ENCODE results near the gene LRPAP1.
"Not testable (repeated sequence)": the region's sequence is repeated elsewhere in the genome, so short reads cannot be mapped to it uniquely, and the experiment has no call there.

LRPAP1 gene

DNA sequence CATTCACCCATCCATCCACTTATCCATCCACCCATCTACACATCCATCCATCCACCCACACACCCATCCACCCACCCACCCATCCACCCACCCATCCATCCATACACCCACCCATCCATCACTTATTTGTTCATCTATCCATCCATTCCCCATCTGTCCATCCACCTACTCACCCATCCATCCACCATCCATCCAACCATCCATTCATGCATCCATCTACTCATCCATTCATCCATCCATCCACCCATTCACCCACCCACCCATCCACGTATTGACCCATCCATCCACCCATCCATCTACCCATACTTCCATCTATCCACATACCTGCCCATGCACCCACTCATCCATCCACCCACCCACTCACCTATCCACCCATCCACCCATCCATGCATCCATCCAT, 28.2 kb upstream of the LRPAP1 start:
- not testable (repeated sequence) for DNase-seq (ENCODE audit: low spot score)

DNA sequence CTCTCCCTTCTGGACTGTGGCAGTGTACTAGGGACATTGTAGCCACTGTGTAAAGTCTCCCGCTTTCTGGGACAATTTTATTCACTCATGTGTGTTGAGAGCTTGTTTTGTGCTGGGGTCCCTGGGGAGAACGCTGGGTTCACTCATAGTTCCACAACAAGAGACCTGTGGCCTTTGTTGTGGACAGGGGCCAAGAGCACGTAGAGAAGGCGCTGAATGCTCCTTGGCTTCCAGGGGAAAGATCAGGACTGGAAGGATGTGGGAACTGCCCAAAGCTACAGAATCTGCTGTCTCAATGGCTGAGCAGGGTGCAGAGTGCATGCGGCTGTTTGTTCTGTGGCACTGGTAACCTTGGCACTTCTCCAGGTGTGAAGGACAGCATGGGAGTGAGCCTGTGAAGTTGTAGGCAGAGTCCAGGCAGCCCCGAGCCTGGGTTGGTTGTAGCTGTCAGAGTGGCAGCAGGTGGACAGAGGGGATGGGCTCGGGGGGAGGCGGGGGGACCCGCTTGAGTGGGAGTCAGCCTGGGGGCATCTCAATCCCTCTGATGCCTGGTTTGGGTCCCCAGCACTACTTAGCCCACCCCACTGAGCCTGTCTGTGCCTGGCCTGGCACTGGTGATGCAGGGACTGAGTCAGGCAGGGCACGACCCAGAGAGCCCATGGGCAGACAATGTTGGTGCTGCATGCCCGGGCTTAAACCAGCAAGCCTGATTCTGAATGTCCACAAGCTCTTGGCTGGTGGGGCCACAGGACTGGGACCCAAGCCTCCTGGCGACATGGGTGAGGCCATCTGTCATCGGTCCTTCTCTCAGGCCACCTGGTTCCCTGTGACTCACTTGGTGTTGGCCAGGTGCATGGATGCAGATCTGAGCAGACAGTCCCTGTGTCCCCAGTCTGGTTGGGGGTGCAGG, 27.4 kb upstream of the LRPAP1 start:
- not testable (repeated sequence) for DNase-seq (ENCODE audit: low spot score)

DNA sequence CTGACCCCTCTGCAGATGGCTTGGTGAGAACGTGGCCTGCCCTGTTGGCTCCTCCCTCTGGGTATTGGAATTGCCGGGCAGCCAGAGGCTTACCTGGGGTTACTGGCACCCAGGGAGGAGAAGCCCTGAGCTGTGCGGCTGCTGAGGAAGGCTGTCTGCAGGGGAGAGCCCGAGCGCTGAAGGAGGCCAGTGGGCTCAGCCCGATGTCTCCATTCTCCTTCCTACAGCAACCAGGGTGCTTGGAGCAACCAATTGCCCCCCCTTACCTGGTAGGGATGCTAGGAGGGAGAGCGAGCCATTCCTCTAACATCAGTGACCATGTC, 26.3 kb upstream of the LRPAP1 start:
- DNase-seq (ENCODE audit: low spot score): not testable (repeated sequence)

DNA sequence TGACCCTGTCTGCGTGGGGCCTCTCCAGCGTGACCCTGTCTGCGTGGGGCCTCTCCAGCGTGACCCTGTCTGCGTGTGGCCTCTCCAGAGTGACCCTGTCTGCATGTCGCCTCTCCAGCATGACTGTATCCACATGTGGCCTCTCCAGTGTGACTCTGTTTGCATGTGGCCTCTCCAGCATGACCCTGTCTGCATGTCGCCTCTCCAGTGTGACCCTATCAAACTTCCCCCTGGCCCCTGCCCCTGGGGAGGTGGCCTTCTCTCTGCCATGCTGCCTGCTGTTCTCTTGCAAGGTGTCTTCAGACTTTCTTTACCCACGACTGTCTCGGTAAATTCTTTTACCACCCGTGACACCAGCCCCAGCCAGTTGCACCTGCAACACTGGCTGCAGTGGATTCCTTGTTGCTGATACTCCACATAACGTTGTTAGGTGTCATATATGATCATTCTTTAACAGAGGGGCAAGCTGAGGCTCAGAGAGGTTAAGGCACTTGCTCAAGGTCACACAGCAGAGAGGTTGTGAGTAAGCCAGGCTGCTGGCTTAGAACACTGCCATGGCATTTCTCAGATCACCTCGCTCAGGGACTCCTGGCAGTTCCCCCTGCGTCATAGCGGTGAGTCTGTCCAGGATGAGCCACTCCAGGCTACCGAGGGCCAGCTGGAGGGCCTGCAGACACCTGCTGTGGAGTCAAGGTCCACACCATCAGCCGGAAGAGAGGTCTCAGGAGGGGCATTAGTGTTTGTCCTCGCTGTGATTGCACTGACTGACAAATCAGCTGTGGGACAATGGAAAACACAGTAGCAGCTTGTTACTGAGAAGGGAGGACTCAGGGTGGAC, 25.7 kb upstream of the LRPAP1 start:
- not testable (repeated sequence) for DNase-seq (ENCODE audit: low spot score)

DNA sequence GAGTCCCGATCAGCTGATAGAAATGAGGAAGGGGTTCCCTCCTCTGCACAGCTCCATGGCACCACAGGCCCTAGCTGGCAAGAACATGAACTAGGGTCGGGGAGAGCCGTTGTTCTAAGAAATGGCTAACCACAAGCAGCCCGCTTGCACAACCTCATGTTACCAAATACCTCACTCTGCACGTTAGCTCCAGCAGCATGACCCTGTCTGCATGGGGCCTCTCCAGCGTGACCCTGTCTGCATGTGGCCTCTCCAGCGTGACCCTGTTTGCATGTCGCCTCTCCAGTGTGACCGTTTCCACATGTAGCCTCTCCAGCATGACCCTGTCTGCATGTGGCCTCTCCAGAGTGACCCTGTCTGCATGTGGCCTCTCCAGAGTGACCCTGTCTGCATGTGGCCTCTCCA, 24.9 kb upstream of the LRPAP1 start:
- DNase-seq (ENCODE audit: low spot score): not testable (repeated sequence)

DNA sequence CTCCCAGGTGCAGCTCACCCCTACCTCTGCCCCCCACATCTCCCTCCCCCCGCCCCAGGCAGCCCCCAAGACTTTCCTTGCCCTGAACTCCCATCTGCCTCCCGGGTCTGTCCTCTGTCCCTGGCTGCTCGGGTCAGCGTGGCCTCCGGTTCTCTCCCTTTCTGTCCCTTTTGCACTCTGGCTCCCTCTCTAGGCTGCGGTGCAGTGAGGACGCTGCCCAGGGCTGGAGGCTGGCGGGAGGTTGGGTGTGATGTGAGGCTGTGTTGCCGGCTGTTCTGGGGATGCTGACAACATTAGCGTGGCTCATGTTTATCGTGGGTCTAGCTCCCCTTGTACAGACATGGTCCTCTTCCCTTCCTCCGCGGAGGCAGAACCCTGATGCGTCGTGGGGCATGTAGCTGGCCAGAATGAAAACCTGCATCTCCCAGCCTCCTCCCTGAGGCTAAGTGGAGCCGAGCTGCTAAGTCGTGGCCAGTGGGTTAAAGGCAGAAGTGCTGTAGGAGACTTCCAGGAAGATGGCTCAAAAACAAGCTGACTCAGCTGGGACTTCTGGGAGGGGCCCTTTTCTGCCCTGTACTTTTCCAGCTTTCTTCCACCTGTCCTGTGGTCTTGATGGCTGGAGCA, 24.1 kb upstream of the LRPAP1 start:
- not testable (repeated sequence) for DNase-seq (ENCODE audit: low spot score)

DNA sequence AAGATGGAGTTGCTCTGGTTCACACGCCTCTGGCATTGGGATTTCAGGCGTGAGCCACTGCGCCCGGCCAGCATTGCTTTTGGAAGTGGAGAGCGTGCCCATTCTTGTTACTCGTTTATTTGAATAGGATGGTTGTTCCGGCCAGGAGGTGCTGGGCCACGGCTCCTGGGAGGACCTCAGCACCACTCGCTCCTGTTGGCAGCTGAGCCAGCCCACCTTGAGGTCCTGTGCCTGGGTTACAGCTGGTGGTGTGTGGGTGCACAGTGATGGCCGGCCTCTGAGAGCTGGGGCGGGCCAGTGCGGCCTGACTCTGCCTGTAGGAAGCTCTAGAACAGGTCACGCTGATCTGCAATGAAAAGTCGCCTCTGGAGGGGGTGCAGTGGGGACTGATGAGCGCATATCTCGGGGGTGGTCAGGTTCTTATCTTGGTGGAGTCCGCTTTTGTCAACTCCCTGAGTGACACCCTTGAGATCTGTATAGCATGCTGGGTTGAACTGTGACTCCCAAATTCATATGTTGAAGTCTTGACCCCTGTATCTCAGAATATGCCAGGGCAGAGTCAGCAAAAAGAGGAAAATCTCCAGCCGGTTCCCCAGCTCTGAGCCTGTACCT, 23.3 kb upstream of the LRPAP1 start:
- not testable (repeated sequence) for DNase-seq (ENCODE audit: low spot score)

DNA sequence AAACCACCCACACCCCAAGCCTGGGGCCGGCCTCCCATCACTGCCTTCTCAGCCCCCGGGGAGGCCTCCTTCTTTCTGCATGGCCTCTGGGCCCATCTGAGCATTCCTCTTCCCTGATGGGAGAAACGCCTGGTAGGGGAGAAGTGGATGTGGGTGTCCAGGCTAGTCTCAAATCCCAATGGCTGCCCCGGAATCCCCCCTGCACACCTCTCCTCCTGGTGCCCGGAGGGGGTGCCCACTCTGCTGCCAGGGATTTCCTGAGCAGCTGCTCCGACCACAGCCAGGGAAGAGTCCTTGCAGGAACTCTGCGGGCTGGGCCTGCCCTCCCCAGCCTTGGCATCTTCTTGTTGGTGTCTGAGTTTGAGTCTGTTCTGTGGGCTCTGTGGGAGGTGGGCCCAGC, 19.1 kb upstream of the LRPAP1 start:
- not testable (repeated sequence) for DNase-seq (ENCODE audit: low spot score)

DNA sequence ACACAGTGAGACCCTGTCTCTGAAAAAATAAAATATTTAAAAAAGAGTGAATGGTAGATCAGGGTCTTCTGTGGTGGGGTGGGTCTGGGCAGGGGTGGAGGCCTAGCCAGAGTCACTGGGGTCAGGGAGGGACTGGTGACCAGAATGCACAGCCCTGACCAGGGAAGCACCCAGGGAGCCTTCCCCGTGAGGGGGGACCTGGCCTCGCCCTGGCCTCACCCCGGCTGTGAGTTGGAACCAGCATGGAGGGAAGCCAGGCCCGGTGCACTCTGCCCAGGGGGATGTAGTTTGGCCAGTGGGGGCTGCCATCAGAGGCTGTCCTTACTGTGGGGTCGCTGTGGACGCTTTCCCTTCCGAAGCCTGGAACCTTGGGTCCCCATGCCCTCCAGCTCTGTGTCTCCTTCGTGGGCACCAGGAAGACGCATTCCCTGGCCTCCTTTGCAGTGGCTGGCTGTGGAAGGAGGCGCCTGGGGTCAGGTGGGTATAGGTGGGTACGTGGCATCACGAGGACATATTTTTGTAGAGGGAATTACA, 18.6 kb upstream of the LRPAP1 start:
- not testable (repeated sequence) for DNase-seq (ENCODE audit: low spot score)

DNA sequence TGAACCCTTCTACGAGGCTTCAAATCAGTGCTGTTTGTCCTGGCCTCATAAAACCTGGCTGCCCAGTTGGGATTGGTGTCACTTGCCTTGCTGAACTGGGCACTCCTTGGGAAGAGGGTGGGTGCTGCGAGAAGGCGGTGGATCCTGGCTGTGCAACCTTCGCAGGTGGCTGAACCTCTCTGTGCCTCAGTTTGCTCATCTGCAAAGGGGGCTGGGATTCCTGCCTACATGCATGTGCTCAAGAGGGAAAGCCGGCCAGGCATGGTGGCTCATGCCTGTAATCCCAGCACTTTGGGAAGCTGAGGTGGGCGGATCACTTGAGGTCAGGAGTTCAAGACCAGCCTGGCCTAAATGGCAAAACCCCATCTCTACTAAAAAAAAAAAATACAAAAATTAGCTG, 17.8 kb upstream of the LRPAP1 start:
- not testable (repeated sequence) for DNase-seq (ENCODE audit: low spot score)

DNA sequence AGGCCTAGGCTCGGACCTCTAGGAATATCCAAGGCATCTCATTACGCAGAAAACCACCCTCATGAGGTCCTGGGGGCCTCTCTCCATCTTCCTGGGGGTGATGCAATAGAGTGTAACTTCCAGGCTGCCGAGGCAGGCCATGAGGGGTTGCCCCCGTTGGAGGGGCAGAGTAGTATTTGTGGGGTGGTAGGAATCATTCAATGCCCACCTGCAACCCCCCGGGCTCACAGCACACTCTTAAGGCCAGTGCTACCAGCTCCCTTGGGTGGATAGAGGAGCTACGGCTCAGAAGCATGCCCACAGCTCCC, 17.4 kb upstream of the LRPAP1 start:
- not testable (repeated sequence) for DNase-seq (ENCODE audit: low spot score)

DNA sequence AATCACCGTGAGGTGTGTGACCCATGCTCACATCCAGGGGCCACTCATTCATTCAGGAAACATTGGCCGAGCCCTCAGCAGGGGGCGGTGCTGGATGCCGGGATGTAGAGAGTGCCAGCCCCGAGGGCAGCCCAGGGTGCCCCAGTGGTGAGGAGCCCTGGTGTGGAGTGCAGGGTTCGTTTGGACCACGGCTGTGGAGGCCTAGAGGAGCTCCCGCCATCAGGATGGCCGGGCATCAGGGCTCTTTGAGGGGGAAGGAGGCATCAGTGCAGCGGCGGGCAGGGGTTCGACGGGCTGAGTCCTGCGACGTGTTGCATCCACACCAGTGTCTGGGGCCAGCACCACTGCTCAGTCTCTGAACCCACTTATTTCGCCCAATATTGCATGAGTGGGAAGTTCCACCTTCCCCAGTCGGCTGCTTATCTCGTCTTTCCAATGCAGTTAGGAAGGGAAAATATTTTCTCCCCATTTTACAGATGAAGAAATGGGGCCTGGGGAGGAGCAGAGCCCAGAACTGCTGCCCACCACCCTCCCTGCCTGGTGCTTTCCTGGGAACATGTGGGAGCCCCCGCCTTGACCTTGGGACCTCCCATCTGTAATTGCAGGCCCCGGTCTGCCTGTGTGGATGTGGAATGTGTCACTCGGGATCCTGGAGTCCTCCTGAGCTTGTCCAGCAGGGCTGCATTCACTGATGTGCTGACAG, 16.9 kb upstream of the LRPAP1 start:
- not testable (repeated sequence) for DNase-seq (ENCODE audit: low spot score)

DNA sequence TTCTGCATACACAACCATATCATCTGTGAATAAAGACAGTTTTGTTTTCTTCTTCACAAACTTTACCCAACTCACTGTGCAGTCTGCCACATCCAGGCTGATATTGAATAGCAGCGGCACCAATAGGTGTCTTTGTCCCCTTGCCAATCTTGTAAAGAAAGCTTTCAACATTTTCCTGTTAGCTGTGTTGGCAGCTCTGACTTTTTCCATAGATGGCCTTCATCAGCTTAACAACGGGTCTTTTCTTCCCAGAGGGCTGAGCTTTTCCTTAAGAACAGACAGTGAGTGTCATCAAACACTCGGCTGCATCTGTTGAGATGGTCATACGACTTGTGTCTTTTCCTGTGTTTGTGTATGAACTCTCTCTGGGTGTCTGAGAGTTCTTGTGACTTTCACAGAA, 14.5 kb upstream of the LRPAP1 start:
- not testable (repeated sequence) for DNase-seq (ENCODE audit: low spot score)

DNA sequence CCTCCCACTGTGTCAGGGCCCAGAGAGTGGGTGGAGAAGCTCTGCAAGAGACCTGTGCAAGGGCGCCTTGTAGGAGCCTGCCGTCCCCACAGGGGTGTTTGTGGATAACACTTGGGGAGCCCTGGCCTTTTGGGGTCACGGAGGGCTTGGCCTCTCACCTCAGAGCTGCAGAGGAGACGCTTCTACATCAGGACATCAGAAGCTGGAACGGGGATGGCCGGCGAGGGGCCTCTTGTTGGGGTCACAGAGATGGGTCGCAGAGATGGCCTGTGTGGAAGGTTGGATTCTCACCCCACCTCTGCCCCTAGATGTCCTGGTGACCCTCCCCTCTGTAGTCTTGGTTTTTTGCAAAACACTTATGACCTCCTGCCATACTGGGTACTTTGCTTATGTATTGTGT, 13.1 kb upstream of the LRPAP1 start:
- not testable (repeated sequence) for DNase-seq (ENCODE audit: low spot score)

DNA sequence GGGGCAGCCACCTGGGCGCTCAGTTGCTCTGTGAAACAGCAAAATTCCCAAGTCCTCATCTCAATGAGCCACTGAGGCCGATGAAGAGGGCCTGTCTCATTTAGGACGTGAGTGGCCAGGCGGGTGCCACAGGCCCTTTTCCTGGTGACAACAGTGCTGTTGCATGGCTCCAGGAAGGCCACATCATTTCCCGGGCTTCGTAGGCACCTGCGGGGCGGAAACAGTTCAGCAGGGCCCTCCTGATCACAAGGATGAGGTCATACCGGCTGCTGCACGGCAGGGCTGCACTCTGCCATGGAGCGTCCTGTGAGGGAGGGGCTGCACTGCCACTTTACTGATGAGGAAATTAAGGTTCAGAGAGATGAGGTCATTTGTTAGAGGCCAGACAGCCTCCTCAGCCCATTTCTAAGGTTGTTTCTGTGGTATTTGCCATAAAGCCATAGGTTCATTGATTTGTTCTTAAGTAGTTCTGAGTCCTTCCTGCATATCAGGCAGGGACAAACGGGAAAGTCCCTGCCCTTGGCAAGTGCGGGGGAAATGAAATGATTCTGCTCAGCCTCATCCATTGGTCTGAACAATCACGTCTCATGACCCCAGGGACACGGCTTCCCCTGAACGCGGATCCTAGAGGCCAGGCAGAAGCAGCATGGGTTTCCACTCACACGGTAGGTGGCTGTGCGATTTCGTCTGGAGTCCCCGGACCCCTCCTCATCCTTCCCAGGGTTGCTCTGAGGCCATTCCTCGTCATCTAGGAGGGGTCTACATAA, 12.2 kb upstream of the LRPAP1 start:
- not testable (repeated sequence) for DNase-seq (ENCODE audit: low spot score)

DNA sequence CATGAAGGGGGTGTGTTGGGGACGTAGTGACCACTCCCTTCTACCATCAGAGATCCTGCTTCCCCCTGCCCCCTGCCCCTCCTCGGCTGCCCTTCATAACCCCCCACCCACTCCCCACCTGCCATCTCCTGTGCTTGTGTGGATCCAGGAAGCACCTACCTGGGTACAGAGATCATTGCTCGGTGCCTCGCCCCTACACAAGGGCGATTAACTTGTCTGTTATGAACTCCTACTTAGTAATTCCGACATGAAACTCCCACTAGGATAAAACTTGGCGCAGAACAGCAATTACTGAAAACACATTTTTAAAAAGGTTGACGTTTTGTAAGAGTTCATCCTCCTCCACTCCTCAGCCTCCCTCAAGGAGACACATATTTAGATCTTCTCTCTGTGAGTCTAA, 11.2 kb upstream of the LRPAP1 start:
- DNase-seq (ENCODE audit: low spot score): not testable (repeated sequence)

DNA sequence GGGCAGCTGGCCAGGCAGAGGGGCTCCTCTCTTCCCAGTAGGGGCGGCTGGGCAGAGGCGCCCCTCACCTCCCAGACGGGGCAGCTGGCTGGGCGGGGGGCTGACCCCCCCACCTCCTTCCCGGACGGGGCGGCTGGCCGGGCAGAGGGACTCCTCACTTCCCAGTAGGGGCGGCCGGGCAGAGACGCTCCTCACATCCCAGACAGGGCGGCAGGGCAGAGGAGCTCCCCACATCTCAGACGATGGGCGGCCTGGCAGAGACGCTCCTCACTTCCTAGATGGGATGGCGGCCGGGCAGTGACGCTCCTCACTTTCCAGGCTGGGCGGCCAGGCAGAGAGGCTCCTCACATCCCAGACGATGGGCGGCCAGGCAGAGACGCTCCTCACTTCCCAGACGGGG, 6.7 kb upstream of the LRPAP1 start:
- not testable (repeated sequence) for DNase-seq (ENCODE audit: low spot score)

DNA sequence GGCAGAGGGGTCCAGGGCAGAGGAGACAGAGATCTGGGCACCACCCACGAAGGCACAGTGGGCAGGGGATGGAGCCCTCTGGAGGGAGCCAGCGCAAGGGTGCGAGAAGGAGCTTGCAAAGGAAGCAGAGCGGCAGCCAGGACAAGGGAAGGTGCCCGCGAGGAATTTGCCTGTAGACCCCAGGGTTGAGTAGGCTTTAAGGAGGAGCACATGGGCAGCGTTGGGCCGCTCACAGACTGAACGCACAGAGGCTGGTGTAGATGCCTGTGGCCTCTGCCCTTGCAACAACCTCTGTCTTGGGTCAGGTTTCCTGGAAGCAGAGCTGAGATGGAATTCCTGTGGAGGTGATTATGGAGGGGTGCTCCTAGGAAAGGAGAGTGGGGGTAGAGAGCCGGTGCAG, 3.6 kb upstream of the LRPAP1 start:
- not testable (repeated sequence) for DNase-seq (ENCODE audit: low spot score)

DNA sequence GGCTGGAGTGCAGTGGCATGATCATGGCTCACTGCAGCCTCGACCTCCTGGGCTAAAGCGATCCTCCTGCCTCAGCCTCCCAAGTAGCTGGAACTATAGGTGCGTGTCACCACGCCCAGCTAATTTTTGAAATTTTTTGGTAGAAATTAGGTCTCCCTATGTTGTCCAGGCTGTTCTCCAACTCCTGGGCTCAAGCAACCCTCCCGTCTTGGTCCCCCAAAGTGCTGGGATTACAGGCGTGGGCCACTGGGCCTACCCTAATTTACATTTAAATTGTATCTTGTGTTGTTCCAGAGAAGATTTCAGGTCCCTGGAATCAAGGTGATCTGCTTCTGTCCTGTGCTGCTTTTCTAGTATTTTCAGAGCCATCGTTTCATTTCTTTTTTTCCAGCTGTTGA, 1.2 kb upstream of the LRPAP1 start:
- no peak for DNase-seq (ENCODE audit: low spot score)

DNA sequence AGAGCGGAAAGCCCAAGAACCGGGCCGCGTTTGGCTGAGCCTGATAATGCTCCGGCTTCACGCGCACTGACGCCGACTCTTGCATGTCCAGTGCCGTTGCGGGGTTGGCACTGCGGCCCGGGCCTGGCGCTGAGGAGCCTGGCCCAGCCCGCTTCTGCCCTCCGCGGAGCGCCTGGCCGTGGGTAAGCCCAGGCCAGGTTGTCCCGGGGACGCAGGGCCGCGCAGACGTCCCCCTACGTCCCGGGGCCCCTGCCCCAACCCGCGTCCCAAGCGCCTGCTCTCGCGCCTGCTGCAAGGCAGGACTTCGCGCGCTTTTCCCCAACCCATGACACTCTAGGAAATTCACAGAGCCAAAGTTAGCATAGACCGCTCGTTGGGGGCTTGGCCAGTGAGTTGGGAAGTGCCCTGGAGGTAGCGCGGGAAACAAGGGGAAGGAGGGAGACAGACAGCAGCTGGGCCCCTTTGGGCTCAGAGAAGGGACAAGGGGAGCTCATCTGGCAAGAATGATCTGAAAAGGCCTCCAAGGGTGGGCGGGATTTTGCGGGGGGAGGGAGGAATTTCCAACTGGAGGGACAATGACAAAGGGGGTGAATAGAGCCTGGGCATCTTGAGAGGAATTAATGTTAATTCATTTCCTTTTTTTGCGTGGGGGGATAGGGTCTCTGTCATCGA, 665 bp upstream of the LRPAP1 start:
- no peak for DNase-seq (ENCODE audit: low spot score)
